ENCODE measurements around the gene SNAP91.

DNA sequence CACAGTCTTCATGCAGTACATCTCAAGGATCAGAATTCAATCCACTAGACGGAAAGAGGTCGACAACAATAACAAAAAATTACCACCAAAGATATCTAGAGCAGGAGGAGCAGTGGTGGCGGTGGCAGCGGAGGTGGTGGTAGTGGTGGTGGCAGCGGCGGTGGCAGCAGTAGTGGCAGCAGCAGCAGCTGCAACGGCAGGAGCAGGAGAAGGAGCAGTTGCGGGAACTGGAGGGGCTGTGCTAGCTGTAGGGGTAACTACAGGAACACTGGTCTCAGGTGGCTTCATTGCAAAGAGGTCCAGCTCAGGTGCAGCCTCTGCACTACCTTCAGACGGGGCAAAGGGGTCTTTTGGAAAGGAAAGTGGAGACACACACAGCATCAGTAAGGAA lies 115.5 kb downstream of the SNAP91 start:
- TF ChIP-seq SP1 (IDR thresholded peaks at IDR 0.05; ENCODE audit: low read depth, low read length) (no peak), YY1 (IDR thresholded peaks at IDR 0.05; ENCODE audit: low read depth, low read length) (no peak), EP300 (IDR thresholded peaks at IDR 0.05; ENCODE audit: borderline replicate concordance in 1 of 2, low read depth in 2 of 2, low read length in 2 of 2) (no peak), BCL11A (IDR thresholded peaks at IDR 0.05; ENCODE audit: low read depth in 2 of 2, low read length in 2 of 2) (no peak), GABPA (IDR thresholded peaks at IDR 0.05; ENCODE audit: borderline replicate concordance, insufficient read depth, low read length) (no peak), CREB1 (IDR thresholded peaks at IDR 0.05) (no peak), HDAC6 (IDR thresholded peaks at IDR 0.05; ENCODE audit: low read depth, low read length) (no peak), CBX8 (IDR thresholded peaks at IDR 0.05; ENCODE audit: borderline replicate concordance, low read depth, low read length) (no peak), CEBPB (IDR thresholded peaks at IDR 0.05; ENCODE audit: low read depth, low read length) (no peak), SIX5 (IDR thresholded peaks at IDR 0.05; ENCODE audit: low read depth, low read length) (no peak), POLR2AphosphoS5 (IDR thresholded peaks at IDR 0.05; ENCODE audit: low read depth, low read length) (no peak)
- TF ChIP-seq, protein P1, sequence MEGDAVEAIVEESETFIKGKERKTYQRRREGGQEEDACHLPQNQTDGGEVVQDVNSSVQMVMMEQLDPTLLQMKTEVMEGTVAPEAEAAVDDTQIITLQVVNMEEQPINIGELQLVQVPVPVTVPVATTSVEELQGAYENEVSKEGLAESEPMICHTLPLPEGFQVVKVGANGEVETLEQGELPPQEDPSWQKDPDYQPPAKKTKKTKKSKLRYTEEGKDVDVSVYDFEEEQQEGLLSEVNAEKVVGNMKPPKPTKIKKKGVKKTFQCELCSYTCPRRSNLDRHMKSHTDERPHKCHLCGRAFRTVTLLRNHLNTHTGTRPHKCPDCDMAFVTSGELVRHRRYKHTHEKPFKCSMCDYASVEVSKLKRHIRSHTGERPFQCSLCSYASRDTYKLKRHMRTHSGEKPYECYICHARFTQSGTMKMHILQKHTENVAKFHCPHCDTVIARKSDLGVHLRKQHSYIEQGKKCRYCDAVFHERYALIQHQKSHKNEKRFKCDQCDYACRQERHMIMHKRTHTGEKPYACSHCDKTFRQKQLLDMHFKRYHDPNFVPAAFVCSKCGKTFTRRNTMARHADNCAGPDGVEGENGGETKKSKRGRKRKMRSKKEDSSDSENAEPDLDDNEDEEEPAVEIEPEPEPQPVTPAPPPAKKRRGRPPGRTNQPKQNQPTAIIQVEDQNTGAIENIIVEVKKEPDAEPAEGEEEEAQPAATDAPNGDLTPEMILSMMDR (IDR thresholded peaks at IDR 0.05; ENCODE audit: control extremely low read depth in 1 of 3, insufficient read depth in 1 of 3, low read depth in 1 of 3, low read length in 3 of 3) = no peak
- TF ChIP-seq, protein P2, sequence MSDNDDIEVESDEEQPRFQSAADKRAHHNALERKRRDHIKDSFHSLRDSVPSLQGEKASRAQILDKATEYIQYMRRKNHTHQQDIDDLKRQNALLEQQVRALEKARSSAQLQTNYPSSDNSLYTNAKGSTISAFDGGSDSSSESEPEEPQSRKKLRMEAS (IDR thresholded peaks at IDR 0.05) = no peak
